ENCODE measurements around the gene PAK6. TPM values are rescaled to one million over a fixed set of nuclear protein-coding genes. Genes with fewer than 3 reads are reported as not detected.

PAK6 gene
- total RNA-seq, result 8.4 TPM

DNA sequence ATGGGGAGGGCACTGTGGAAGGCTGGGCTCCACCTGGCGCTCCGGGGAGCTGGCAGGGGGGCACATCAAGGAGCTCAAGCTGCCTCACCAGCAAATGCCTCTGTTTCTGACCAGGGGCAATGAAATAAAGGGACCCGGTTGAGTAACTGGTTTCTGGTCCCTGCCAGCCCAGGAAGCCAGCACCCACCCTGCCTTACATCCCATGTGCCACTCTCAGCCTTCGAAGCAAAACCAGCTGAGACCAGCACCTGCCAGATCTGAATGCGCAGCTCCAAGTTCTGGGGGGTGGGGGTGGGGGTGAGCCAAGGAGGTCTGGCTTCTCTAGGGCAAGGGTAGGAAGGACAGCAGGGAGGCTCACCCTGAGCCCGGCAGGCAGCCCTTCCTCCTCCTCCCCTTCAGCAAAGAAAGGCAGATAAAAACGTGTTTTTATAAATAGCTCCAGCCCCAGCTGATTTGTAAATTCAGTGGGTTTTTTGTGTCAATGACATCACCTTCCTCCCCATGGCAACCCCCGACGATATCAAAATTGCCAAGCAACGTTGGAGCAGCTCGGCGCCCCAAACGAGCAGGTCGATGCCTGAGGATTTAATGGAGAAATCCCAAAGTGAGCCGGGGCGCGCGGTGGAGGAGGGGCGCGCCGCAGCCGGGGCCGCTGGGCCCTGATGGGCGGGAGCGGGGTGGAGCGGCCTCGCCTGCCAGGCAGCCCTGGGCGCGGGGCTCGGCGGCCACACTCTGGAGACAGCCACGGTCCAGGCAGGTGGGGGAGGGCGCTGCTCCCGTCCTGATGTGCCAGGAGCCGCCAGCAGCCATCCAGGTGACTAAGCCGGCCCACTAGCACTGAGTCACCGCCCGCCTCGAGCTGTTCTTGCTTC, at the start of gene PAK6:
TSS of gene PAK6 (plus strand) at position 532 of the 872 bp plus-strand sequence. CDS start 25,723 bp downstream, outside the sequence.
- DNase-seq, result peak; percentile 10

DNA sequence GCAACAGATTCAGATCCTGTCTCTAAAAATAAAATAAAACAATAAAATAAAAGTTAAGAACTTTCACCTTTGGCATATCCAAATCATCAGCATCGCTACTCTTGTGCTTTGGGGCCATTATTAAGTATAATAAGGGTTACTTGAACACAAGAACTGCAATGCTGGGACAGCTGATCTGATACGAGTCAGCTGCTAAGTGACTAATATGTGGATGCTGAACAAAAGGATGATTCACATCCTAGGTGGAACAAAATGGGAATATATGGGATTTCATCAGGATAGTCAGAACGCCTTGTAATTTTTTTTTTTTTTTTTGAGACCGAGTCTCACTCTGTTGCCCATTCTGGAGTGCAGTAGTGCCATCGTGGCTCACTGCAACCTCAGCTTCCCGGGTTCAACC, 48.3 kb upstream of the PAK6 start:
- DNase-seq, result no peak

DNA sequence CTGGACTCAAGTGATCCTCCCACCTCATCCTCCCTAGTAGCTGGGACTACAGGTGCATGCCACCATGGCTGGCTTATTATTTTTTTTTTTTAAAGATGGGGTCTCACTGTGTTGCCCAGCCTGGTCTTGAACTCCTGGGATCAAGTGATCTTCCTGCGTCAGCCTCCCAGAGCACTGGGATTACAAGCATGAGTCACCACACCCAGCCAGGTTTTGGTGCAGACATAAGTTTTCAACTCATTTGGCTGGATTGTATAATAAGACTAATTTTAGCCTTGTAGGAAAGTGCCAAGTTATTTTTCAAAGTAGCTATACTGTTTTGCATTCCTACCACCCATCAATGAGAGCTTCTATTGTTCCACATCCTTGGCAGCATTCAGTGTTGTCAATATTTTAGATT, 45.9 kb upstream of the PAK6 start:
- no peak for DNase-seq

DNA sequence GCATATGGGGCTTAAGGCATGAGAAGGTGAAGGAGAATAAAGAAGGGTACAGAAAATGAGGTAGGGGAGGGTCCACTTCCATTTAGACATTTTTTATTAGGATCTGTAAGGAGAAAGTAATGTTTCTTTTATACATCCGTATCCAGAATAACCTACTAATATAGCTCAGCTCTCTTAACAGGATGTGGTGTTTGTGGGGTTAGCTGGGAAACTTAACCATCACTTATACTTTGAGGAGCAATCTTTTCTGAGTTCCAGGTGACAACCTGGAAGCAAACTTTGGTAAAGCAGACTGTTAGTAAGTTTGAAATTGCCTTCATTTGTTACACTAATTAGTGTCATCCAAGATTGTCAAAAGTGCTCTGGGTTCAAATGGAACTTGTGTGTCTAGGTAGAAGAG, 41.4 kb upstream of the PAK6 start:
- DNase-seq, result no peak

DNA sequence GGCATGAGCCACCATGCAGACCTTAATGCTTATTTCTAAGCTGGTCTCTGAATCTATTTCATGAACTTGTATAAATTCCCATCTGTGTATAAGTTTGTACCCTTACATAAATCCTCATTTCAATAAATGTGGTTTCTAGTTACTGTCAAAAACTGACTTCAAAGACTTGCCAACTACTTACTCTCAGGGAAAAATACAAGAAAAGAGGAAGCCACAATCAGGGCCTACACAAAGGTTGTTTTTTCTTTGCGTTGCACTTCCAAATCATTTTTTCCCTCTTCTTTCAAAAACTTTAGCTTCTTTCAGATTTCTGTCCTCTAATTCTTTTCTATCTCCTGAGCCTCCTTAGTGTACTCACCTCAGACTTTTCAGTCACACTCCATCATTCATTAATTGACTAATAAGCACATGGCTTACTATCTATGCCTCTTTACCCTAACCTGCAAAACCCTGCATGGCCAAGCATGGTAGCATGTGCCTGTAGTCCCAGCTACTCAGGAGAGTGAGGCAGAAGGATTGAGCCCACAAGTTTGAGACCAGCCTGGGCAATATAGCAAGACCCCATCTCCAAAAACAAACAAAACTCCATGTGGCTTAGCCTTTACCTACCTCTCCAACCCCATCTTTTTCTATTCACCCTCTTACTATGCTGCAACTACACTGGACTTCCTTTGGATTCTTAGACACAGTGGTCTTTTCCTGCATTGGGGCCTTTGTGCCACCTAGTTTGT, 40.3 kb upstream of the PAK6 start:
- no peak for DNase-seq

GRCh38 chr15:40204100-40204499, 34.8 kb upstream of the PAK6 start:
- DNase-seq, result no peak

GRCh38 chr15:40217166-40217824, 21.6 kb upstream of the PAK6 start:
- DNase-seq, result peak; percentile 58

DNA sequence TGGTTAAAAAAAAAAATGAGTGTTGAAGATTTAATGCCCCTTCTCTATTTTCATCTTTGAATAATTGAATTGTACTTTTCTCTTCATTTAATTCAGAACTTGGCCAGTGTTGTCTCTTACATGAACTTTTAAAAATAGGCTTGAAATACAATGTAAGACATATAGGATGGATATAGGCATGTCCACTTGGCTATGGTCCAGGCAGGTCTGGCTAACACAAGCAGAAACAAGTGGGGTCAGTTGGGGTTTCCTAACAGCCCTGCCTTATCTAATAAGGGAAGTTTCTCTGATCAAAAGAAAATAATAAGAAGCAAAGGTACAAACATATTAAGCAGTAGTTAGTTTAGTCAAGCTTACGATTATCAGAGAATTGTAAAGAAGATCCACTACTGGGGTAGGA, 19.1 kb upstream of the PAK6 start:
- no peak for DNase-seq

DNA sequence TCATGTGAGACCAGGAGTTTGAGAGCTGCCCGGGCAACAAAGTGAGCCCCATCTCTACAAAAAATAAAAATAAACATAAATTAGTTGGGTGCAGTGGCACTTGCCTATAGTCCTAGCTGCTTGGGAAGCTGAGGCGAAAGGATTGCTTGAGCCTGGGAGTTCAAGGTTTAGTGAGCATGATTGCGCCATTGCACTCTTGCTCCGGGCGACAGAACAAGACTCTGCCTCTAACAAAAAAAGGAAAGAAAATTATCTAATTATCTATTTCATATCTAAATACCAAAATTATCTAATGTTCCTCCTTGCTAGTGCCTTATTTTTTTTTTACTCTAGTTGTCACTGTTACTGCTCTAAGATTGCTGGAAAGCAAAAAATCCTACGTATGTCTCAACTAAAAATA, 16.7 kb upstream of the PAK6 start:
- DNase-seq, result no peak

DNA sequence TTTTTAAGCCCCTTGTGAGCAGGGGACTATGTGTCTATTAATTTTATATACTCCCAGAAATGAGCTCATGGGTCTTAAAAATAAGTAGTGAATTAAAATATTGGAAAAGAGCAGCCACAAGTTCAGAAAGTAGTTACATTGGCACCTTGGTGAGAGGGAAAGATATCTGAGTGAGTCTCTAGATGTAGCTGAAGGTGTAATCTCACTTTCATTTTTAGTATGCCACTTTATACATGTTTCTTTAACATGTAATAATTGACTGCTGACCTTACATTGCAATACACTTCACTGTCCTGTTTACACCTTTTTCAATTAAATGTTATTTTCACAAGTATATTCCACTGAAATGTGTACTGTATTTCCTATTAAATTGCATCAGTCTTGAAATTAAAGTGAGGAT, 12.1 kb upstream of the PAK6 start:
- no peak for DNase-seq

DNA sequence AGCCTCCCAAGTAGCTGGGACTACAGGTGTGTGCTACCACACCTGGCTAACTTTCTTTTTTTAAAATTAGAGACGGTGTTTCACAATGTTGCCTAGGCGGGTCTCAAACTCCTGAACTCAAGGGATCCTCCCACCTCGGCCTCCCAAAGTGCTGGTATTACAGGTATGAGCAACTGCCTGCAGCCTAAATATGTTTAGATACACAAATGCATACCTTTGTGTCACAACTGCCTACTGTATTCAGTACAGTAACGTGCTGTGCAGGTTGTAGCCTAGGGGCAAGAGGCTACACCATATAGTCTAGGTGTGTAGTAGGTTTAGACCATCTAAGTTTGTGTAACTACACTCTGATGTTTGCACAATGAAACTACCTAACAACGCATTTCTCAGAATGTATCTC, 9.5 kb upstream of the PAK6 start:
- no peak for DNase-seq

GRCh38 chr15:40229956-40230355, 8.9 kb upstream of the PAK6 start:
- DNase-seq, result no peak

- DNase-seq, result no peak
Measured at GRCh38 chr15:40232625-40233070, 6.2 kb upstream of the PAK6 start.

DNA sequence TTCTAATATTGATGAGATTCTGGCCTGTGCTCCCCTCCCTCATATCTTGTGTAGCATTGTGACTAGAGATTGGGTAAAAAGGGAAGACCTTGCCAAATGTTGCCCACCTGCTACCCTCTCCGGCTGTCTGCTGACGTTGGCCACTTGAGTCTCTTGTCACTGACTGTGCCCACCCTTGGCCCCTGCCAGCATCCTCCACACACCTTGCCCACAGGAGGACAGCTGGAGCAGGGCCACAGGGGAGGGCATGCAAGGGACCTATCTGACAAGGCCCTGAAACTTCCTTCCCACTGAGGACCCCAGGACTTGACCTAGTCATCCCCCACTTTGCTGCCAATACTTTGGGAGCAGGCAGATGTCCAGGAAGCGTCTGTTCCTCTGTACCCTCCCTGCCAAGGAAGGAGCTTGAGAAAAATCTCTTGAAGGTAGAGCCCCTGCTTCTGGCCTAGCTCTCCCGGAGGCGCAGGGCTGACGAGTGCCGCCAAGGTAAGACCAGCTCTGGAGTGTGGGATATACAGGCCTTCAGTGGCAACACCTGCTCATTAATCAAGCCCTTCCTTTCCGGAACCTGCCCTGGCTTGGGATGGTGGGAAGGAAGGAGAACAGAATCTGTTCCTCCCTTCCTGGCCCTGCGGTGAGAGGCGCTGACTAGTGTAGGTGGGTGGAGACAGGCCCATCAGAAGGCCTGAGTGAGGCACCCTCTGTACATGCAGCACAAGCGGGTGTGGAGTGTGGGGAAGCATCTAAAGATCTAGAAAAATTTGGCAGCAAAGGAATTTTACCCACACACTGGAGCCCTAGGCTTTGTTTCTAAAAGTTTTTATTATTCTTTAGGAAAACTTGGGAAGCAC, 4.9 kb upstream of the PAK6 start:
- no peak for DNase-seq

DNA sequence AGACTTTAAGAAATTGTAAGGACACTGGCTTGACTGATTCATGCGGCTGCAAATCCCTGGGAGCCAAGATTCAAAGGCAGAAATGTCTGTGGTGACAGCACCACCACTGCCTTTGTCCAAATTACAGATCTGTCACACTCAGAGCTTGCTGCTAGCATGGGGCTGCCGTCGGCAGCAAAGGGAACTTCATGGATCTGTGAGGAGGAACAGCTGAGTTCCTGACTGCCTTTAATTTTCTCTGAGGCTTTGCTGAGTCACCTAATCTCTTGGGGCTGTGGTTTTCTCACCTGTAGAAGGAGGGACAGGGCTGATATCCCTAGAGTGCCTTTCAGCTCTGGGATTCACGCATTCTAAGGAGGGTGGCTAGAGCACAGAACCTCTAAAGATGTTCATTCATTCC, 4.1 kb upstream of the PAK6 start:
- DNase-seq, result no peak

GRCh38 chr15:40235201-40235885, 3.5 kb upstream of the PAK6 start:
- DNase-seq, result no peak

DNA sequence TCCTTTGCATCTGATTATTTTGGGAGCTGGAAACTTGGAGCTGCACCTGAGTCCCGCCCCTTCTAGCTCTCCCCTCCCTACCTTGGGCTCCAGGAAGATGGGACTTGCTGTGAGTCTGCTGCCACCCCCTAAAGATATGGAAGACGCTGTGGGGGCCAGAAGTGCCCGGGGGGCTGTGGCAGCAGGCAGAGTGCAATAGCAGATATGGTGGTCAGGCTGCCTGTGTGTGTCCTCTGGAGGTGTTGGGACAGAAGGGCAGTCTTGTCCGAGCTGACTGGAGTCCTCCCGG, 485 bp downstream of the PAK6 start:
- no peak for DNase-seq

GRCh38 chr15:40239693-40240618, 1.1 kb downstream of the PAK6 start:
- DNase-seq, result no peak

DNA sequence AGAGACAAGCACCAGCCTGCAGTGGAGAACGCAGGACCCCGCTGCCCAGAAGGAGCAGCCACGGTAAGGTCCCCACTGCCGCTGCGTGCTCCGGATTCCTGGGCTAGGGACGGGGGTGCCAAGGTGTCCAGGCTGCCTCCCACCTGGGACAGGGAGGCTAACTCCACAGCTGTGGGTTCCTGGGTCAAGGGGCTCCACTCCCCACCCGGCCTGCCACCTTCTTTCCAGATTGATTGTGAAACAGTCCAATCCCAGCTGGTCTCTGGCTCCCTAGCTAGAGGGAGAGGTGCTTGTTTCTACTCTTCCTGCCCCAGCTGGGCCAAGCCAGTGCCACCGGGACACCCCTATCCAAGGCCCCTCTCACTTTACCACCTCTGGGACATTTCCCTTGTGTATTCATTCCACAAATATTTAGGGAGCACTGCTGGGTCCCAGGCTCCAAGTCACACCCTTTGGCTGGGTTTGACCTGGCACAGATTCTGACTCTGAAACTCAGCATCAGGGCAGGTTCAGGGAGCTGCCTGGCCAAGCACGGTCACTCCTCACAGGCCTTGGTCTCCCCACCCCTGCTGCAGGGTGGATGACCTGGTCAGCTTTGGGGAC, 1.9 kb downstream of the PAK6 start:
- no peak for DNase-seq

All from skin of body (tissue), 2 donors.